Choroid plexus epithelial cell (primary cell): ENCODE results near the gene SH3TC2.

Experiments used
- DNase-seq: peaks from one replicate; pipeline ENCODE4 v3.0.0-alpha.2; 2010; ENCODE audit warnings: low read depth
- H3K4me3 ChIP-seq: 2 replicates; pipeline ENCODE4 v1.5.1; 2011; ENCODE audit warnings: low read depth, mild to moderate bottlenecking, control low read depth, low read length, moderate library complexity
- TF ChIP-seq, protein P1 (sequence below): conservative IDR thresholded peaks from 2 replicates; pipeline ENCODE4 v1.5.1; 2011; ENCODE audit warnings: low read depth, mild to moderate bottlenecking, control low read depth, inconsistent platforms, low read length, moderate library complexity

The SH3TC2 gene

GRCh38 chr5:148956477-148957385, 106.1 kb downstream of the SH3TC2 start:
- no peak for DNase-seq
- TF ChIP-seq, protein P1, sequence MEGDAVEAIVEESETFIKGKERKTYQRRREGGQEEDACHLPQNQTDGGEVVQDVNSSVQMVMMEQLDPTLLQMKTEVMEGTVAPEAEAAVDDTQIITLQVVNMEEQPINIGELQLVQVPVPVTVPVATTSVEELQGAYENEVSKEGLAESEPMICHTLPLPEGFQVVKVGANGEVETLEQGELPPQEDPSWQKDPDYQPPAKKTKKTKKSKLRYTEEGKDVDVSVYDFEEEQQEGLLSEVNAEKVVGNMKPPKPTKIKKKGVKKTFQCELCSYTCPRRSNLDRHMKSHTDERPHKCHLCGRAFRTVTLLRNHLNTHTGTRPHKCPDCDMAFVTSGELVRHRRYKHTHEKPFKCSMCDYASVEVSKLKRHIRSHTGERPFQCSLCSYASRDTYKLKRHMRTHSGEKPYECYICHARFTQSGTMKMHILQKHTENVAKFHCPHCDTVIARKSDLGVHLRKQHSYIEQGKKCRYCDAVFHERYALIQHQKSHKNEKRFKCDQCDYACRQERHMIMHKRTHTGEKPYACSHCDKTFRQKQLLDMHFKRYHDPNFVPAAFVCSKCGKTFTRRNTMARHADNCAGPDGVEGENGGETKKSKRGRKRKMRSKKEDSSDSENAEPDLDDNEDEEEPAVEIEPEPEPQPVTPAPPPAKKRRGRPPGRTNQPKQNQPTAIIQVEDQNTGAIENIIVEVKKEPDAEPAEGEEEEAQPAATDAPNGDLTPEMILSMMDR: no peak

More at GRCh38 chr5:148956477-148957385, 106.1 kb downstream of the SH3TC2 start:
- no peak overlapping the region for H3K4me3 ChIP-seq
